Gastroesophageal sphincter (tissue), 4 donors: ENCODE results near the gene SLC38A11. TPM values are rescaled to one million over a fixed set of nuclear protein-coding genes. Genes with fewer than 3 reads are reported as not detected.

Experiments used
- ATAC-seq: fragments of 150-250 bp; one replicate; pipeline ENCODE4 v1.9.1; 2016; ENCODE audit warnings: mild to moderate bottlenecking, moderate library complexity
- H3K27ac ChIP-seq, 4 donors: fragments of 200-600 bp; sonication (generic) in 3 of 4; 1 replicate in 3 of 4; 2 replicates in 1 of 4; pipeline ENCODE4 v1.5.1; 2016 to 2019
- H3K27me3 ChIP-seq: fragments of 200-600 bp; sonication (generic); one replicate; pipeline ENCODE4 v1.5.1; 2019
- H3K36me3 ChIP-seq, 2 donors: fragments of 200-600 bp; sonication (generic); one replicate each; pipeline ENCODE4 v1.5.1; 2019; ENCODE audit warnings: control low read depth in 1 of 2
- H3K4me1 ChIP-seq, 3 donors: fragments of 200-600 bp; sonication (generic); 1 replicate in 2 of 3; 2 replicates in 1 of 3; pipeline ENCODE4 v1.5.1; 2016 to 2019; ENCODE audit warnings: control low read depth in 2 of 3
- H3K4me3 ChIP-seq, 2 donors: fragments of 200-600 bp; sonication (generic); one replicate each; pipeline ENCODE4 v1.5.1; 2019; ENCODE audit warnings: mild to moderate bottlenecking in 1 of 2, moderate library complexity in 1 of 2
- H3K9me3 ChIP-seq, 3 donors: fragments of 200-600 bp; sonication (generic); one replicate each; pipeline ENCODE4 v1.5.1; 2017 to 2019; ENCODE audit warnings: control low read depth in 2 of 3
- EP300 ChIP-seq: sonication (generic); formaldehyde crosslinking; IDR thresholded peaks from one replicate; pipeline ENCODE4 v1.6.1; 2017; ENCODE audit warnings: antibody characterized with exemption, mild to moderate bottlenecking
- POLR2A ChIP-seq, 2 donors: fragments of 450-650 bp; IDR thresholded peaks; one replicate each; pipeline ENCODE4 v1.6.1; 2017; ENCODE audit warnings: antibody characterized with exemption in 2 of 2, mild to moderate bottlenecking in 2 of 2, moderate library complexity in 1 of 2
- POLR2AphosphoS5 ChIP-seq: sonication (generic); formaldehyde crosslinking; IDR thresholded peaks from one replicate; pipeline ENCODE4 v1.6.1; 2017; ENCODE audit warnings: antibody characterized with exemption
- WGBS, 2 donors: methylation state at CpG; one replicate each; pipeline ENCODE4 v1.1.5; 2018; ENCODE audit warnings: low coverage in 1 of 2; 5-methylcytosine and 5-hydroxymethylcytosine counted together
- total RNA-seq, 4 donors: library from RNA; depleted of rRNA; stranded (reverse); fragments of >200 nt; gene quantifications; one replicate each; pipeline ENCODE4 v1.1.0, GENCODE V29; 2016
- TF ChIP-seq, protein P1 (sequence below), 4 experiments: fragments of 200-600 bp in 2 of 4; fragments of 450-650 bp in 2 of 4; sonication (generic) in 1 of 4; IDR thresholded peaks; one replicate each; pipeline ENCODE4 v1.5.1; 2017 to 2019; ENCODE audit warnings: antibody characterized with exemption in 4 of 4, mild to moderate bottlenecking in 2 of 4, moderate library complexity in 2 of 4

SLC38A11 gene
- total RNA-seq, 4 donors from 2014 or later = 0.49 to 11.7 (median 2.7) TPM

DNA sequence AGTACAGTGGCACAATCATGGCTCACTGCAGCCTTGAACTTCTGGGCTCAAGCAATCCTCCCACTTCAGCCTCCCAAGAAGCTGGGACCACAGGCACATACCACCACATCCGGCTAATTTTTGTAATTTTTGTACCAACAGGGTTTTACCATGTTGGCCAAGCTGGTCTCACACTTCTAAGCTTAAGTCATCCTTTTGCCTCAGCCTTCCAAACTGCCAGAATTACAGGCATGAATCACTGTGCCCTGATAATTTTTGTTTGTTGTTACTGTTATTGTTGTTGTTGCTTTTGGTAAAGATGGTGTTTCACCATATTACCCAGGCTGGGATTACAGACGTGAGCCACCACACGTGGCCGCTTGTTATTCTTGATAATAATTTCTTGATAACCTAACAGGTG lies 103.2 kb downstream of the SLC38A11 start:
- WGBS, 2 donors = 60 to 91% methylated on average over 1 to 4 of the region's 4 CpGs
- no peak overlapping the region for H3K4me3 ChIP-seq
- peaks cover 0 to 9% (median 0%) of the 10 kb centered on the region in 3 donors for H3K4me1 ChIP-seq
- no peaks in the 10 kb centered on the region for H3K9me3 ChIP-seq
- H3K27me3 ChIP-seq = no peaks in the 10 kb centered on the region
- H3K36me3 ChIP-seq = no peaks in the 10 kb centered on the region
- no peak overlapping the region for H3K27ac ChIP-seq
- no peak for ATAC-seq
- TF ChIP-seq EP300 (no peak), POLR2A (IDR thresholded peaks at IDR 0.05) (no peak), POLR2AphosphoS5 (no peak)
- TF ChIP-seq, protein P1, sequence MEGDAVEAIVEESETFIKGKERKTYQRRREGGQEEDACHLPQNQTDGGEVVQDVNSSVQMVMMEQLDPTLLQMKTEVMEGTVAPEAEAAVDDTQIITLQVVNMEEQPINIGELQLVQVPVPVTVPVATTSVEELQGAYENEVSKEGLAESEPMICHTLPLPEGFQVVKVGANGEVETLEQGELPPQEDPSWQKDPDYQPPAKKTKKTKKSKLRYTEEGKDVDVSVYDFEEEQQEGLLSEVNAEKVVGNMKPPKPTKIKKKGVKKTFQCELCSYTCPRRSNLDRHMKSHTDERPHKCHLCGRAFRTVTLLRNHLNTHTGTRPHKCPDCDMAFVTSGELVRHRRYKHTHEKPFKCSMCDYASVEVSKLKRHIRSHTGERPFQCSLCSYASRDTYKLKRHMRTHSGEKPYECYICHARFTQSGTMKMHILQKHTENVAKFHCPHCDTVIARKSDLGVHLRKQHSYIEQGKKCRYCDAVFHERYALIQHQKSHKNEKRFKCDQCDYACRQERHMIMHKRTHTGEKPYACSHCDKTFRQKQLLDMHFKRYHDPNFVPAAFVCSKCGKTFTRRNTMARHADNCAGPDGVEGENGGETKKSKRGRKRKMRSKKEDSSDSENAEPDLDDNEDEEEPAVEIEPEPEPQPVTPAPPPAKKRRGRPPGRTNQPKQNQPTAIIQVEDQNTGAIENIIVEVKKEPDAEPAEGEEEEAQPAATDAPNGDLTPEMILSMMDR (IDR thresholded peaks at IDR 0.05) = no peak

- Histone ChIP-seq H3K9me3 (no peaks in the 10 kb centered on the region), H3K36me3 (no peaks in the 10 kb centered on the region), H3K27me3 (no peaks in the 10 kb centered on the region), H3K4me3 (no peak overlapping the region), H3K4me1 (peaks cover 0 to 9% (median 0%) of the 10 kb centered on the region in 3 donors), H3K27ac (no peak overlapping the region)
- ATAC-seq = no peak
- TF ChIP-seq POLR2AphosphoS5 (no peak), EP300 (no peak), POLR2A (IDR thresholded peaks at IDR 0.05) (no peak)
- TF ChIP-seq, protein P1 (IDR thresholded peaks at IDR 0.05) = no peak
- WGBS, 2 donors = 71 to 85% methylated on average over 4 of the region's 4 CpGs
Observed at GRCh38 chr2:164850235-164850634, 105.1 kb downstream of the SLC38A11 start.

GRCh38 chr2:164849506-164849905 lies 105.8 kb downstream of the SLC38A11 start:
- Histone ChIP-seq H3K4me3 (no peak overlapping the region), H3K4me1 (peaks cover 0 to 9% (median 0%) of the 10 kb centered on the region in 3 donors), H3K9me3 (no peaks in the 10 kb centered on the region), H3K27me3 (no peaks in the 10 kb centered on the region), H3K36me3 (no peaks in the 10 kb centered on the region), H3K27ac (no peak overlapping the region)
- TF ChIP-seq POLR2A (IDR thresholded peaks at IDR 0.05) (no peak), POLR2AphosphoS5 (no peak), EP300 (no peak)
- TF ChIP-seq, protein P1 (IDR thresholded peaks at IDR 0.05) = no peak
- 89 to 100% methylated on average over 1 of the region's 1 CpG for WGBS, 2 donors
- no peak for ATAC-seq

DNA sequence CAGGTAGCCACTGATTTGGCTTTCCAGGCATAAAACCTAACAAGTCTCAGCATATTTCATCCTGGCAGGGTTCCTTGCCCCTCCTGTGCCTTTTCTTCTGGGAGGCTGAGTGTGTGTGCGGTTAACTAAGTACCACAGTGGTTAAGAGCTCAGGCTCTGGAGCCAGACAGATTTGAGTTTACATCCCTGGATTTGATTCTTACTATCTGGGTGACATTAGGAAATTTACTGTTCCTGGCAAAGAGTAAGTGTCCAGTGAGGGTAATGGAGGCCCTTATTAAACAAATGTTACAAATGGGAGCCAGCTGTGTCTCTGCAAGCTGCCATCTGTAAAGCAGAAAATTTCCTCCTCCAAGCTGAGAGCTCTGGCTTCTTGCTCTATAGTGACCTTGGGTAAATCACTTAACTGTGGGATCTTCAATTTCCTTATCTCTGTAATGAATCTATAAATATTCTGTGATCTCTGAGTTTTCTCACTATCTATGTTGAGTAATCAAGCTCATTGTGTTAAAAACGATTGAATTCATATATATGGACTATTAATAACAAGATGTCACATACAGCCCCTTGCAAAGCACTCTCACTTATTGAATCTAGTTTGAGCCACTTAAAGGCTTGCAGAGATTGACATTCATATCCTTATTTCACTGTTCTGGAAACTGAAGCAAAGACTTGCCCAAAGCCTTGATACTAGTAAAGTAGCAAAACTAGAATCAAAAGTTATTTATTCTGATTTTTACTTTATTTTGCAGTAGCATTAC lies 107.2 kb downstream of the SLC38A11 start:
- H3K4me3 ChIP-seq = no peak overlapping the region

More for the DNA sequence above, 107.2 kb downstream of the SLC38A11 start:
- H3K4me1 ChIP-seq = peaks cover 0 to 9% (median 0%) of the 10 kb centered on the region in 3 donors
- no peak for TF ChIP-seq POLR2A (IDR thresholded peaks at IDR 0.05)
- no peak for TF ChIP-seq EP300
- TF ChIP-seq POLR2AphosphoS5 = no peak
- TF ChIP-seq, protein P1 (IDR thresholded peaks at IDR 0.05) = no peak
- no peaks in the 10 kb centered on the region for H3K9me3 ChIP-seq
- WGBS, 2 donors = 38 to 57% methylated on average over 1 to 2 of the region's 2 CpGs
- peak overlapping the region in 2 of 4 donors; percentile 14 to 39 for H3K27ac ChIP-seq
- ATAC-seq = no peak
- no peaks in the 10 kb centered on the region for H3K36me3 ChIP-seq
- H3K27me3 ChIP-seq = no peaks in the 10 kb centered on the region
